PC-3 (cell line): ENCODE results near the gene DNAAF5. TPM values are rescaled to one million over a fixed set of nuclear protein-coding genes. Genes with fewer than 3 reads are reported as not detected.

Experiments used
- ATAC-seq: fragments of 200-7000 bp; cut with Tn5 transposase; 2 replicates; pipeline ENCODE4 v1.9.1; 2020; ENCODE audit warnings: mild to moderate bottlenecking, moderate library complexity
- BruUV-seq: library from RNA; stranded (reverse); fragments of 400-500 nt; replicated peaks from 2 replicates; lab custom pipeline; 2021; lab: Mats Ljungman, UMichigan
- CTCF ChIA-PET: fragments of 300-600 bp; sonication (Branson Sonifier 250); formaldehyde crosslinking; loops from one replicate; lab custom pipeline; 2022; ENCODE audit warnings: antibody characterized with exemption; lab: Charles Lee
- POLR2A ChIA-PET: fragments of 300-600 bp; sonication (Branson Sonifier 250); formaldehyde crosslinking; loops from one replicate; lab custom pipeline; 2022; ENCODE audit warnings: antibody characterized with exemption; ENCODE audit not compliant: unreplicated experiment; lab: Charles Lee
- DNase-seq: peaks from one replicate; pipeline ENCODE4 v3.0.0-alpha.2; 2015
- H2AFZ ChIP-seq: fragments of 300-600 bp; sonication (generic); 2 replicates; pipeline ENCODE4 v1.6.0; 2016; ENCODE audit warnings: antibody characterized with exemption, low read length
- H3F3A ChIP-seq: fragments of 300-600 bp; sonication (generic); one replicate; pipeline ENCODE4 v1.6.0; 2017; ENCODE audit warnings: antibody characterized with exemption, low read length, control low read depth, mild to moderate bottlenecking; ENCODE audit not compliant: unreplicated experiment
- H3K27ac ChIP-seq: fragments of 300-600 bp; sonication (generic); 2 replicates; pipeline ENCODE4 v1.5.1; 2016; ENCODE audit warnings: mild to moderate bottlenecking, low read length
- H3K27me3 ChIP-seq: fragments of 300-600 bp; sonication (generic); 2 replicates; pipeline ENCODE4 v1.6.1; 2016; ENCODE audit warnings: low read length, mixed read lengths
- H3K36me3 ChIP-seq: fragments of 300-600 bp; sonication (generic); 2 replicates; pipeline ENCODE4 v1.6.1; 2016; ENCODE audit warnings: low read depth, mixed run types, low read length, mixed read lengths
- H3K4me1 ChIP-seq: fragments of 300-600 bp; sonication (generic); 2 replicates; pipeline ENCODE4 v1.5.1; 2016; ENCODE audit warnings: low read length; ENCODE audit not compliant: insufficient read depth
- H3K4me2 ChIP-seq: fragments of 300-600 bp; sonication (generic); 2 replicates; pipeline ENCODE4 v1.6.0; 2016; ENCODE audit warnings: low read length
- H3K4me3 ChIP-seq: fragments of 300-600 bp; sonication (generic); 2 replicates; pipeline ENCODE4 v1.5.1; 2016; ENCODE audit warnings: mild to moderate bottlenecking, low read length, mixed read lengths
- H3K79me2 ChIP-seq: fragments of 300-600 bp; sonication (generic); 2 replicates; pipeline ENCODE4 v1.6.1; 2017; ENCODE audit warnings: low read length, mixed read lengths
- H3K9ac ChIP-seq: fragments of 300-600 bp; sonication (generic); 2 replicates; pipeline ENCODE4 v1.6.0; 2016; ENCODE audit warnings: mild to moderate bottlenecking, low read length
- H3K9me2 ChIP-seq: fragments of 300-600 bp; sonication (generic); replicated peaks from 2 replicates; pipeline ENCODE4 v1.6.1; 2016; ENCODE audit warnings: mixed run types, low read length, mixed read lengths
- H3K9me3 ChIP-seq: fragments of 300-600 bp; sonication (generic); 2 replicates; pipeline ENCODE4 v1.6.1; 2016; ENCODE audit warnings: low read length, mixed read lengths
- H4K20me1 ChIP-seq: fragments of 300-600 bp; sonication (generic); 2 replicates; pipeline ENCODE4 v1.6.1; 2016; ENCODE audit warnings: low read length, mixed read lengths
- CTCF ChIP-seq: fragments of 300-600 bp; sonication (generic); conservative IDR thresholded peaks from 2 replicates; pipeline ENCODE4 v1.5.1; 2017; ENCODE audit warnings: antibody characterized with exemption, low read depth, mild to moderate bottlenecking, low read length
- EZH2 ChIP-seq: fragments of 300-600 bp; sonication (generic); IDR thresholded peaks from one replicate; pipeline ENCODE4 v1.6.1; 2017; ENCODE audit warnings: antibody characterized with exemption, mild to moderate bottlenecking, low read length; ENCODE audit not compliant: unreplicated experiment
- EZH2phosphoT487 ChIP-seq: fragments of 300-600 bp; sonication (generic); IDR thresholded peaks from 2 replicates; pipeline ENCODE4 v1.6.1; 2018; ENCODE audit warnings: mild to moderate bottlenecking, antibody characterized with exemption, low read length, borderline replicate concordance
- intact Hi-C: fragments of 100-400 bp; cut with micrococcal nuclease; formaldehyde crosslinking; loops from 2 replicates; pipeline ENCODE4 v1.9.0; 2023
- total RNA-seq: library from RNA; depleted of rRNA; stranded (reverse); fragments of >200 nt; gene quantifications from 2 replicates; pipeline ENCODE4 v1.2.3, GENCODE V29; 2014

DNAAF5 gene
- total RNA-seq, 1 experiment from 2014 or later, result 66.3 TPM

- ATAC-seq, result no peak
- no peak overlapping the region for H3K4me2 ChIP-seq
- intact Hi-C loops, result no loop called here
- no peaks in the 10 kb centered on the region for H3K9me2 ChIP-seq
- H4K20me1 ChIP-seq, result no peaks in the 10 kb centered on the region
- H3K36me3 ChIP-seq, result no peaks in the 10 kb centered on the region
- H3F3A ChIP-seq, result no peaks in the 10 kb centered on the region
- H3K4me1 ChIP-seq, result no peaks in the 10 kb centered on the region
- BruUV-seq, result no TSS peak
- DNase-seq, result no peak
- no peak overlapping the region for H3K9ac ChIP-seq
- H3K27ac ChIP-seq, result no peak overlapping the region
- H3K4me3 ChIP-seq, result no peak overlapping the region
- POLR2A ChIA-PET, result no interaction called here
- TF ChIP-seq EZH2 (no peak), EZH2phosphoT487 (no peak), CTCF (no peak)
- no peak overlapping the region for H2AFZ ChIP-seq
- no peaks in the 10 kb centered on the region for H3K27me3 ChIP-seq
- CTCF ChIA-PET, result no interaction called here
- no peaks in the 10 kb centered on the region for H3K79me2 ChIP-seq
- no peaks in the 10 kb centered on the region for H3K9me3 ChIP-seq
Measured at GRCh38 chr7:696426-696811, 30.1 kb upstream of the DNAAF5 start.

DNA sequence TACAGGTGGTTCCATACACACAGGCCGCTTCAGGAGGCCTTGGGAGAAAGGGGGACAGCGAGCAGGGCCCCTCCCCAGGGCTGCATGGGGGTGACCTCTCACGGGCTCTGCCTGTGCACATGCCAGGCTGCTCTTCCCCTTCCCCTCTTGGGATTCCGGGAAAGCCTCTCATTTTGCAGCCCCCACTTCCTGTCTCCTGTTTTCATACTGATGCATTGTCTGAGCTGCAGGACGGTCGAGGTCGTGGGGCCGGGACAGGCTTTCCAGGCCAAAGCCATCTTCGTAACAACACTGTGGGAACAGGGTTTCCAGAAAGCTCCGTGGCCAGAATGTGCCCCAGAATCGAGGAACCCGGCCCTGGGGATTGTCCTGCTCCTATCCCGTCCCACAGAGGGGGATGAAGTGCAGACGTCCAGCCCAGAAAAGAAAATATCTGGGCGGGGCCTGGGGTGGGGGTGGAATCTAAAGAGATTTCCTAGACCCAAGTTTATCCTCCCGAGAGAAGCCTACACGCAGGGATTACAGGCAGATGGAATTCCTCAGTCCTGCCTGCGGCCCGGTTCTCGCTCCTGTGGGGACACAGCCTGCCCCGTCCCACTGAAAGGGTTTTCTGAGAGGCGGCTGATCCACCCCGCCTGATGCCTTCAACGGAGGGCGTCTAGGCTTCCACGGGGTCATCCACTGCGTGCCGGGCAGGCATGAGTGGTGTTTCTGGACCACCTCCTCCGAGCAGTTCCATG lies 29.5 kb upstream of the DNAAF5 start:
- H3F3A ChIP-seq, result no peaks in the 10 kb centered on the region
- H3K4me1 ChIP-seq, result no peaks in the 10 kb centered on the region
- H3K9ac ChIP-seq, result no peak overlapping the region
- TF ChIP-seq EZH2 (no peak), CTCF (no peak), EZH2phosphoT487 (no peak)
- H3K36me3 ChIP-seq, result no peaks in the 10 kb centered on the region
- no peaks in the 10 kb centered on the region for H3K27me3 ChIP-seq
- intact Hi-C loops, result no loop called here
- no peaks in the 10 kb centered on the region for H3K9me3 ChIP-seq
- no peaks in the 10 kb centered on the region for H3K9me2 ChIP-seq
- no peak overlapping the region for H3K4me3 ChIP-seq
- H2AFZ ChIP-seq, result no peak overlapping the region
- no peaks in the 10 kb centered on the region for H3K79me2 ChIP-seq
- ATAC-seq (no peak), DNase-seq (no peak)
- H3K4me2 ChIP-seq, result no peak overlapping the region
- H3K27ac ChIP-seq, result no peak overlapping the region
- no peaks in the 10 kb centered on the region for H4K20me1 ChIP-seq
- BruUV-seq, result no TSS peak
- ChIA-PET POLR2A (no interaction called here), CTCF (no interaction called here)
